Measurements from ENCODE around the gene ROBO2.
"Not testable (repeated sequence)": the region's sequence is repeated elsewhere in the genome, so short reads cannot be mapped to it uniquely, and the experiment has no call there.

ROBO2 gene

DNA sequence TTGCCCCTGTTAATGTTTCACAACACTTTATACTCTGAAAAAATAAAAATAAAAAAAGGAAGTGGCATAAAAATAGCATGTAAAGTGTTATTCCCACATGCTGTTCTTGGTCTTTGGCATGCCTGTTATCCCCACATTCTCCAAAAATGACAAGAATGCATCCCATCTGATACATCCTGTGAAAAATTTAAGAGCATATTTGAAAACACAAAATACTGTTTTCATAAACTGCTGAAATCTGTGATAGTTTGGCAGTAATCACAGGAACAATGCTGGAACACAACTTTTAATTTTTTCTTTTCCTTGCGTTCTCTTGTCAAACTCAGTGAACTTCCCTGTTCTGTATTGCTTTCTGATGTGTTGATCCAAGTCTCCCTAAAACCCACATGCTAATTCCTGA is 288.8 kb downstream of the ROBO2 start:
- no peak for DNase-seq (ENCODE audit: low spot score)

DNA sequence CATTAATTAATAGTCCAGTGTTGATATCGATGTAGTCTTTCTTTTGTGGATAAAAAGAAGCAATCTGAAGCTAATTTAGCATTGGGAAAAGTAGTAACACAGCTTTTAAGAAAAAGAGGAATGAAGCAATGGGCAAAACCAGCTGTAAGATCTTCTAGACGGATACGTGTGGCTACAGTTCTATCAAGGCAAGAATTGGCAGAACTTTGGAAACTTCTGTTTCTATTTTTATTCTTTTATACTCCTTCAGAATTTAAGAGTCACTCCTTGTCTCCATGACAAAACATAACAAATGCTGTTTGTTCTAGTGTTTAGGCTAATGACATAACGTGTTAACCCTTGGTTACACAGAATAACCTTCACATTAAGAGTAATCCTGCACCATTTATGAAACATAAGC is 289.2 kb downstream of the ROBO2 start:
- DNase-seq (ENCODE audit: low spot score), result no peak

- no peak for DNase-seq (ENCODE audit: low spot score)
Observed at GRCh38 chr3:77338195-77338594, 298.3 kb downstream of the ROBO2 start.

GRCh38 chr3:77342027-77342426 is 302.1 kb downstream of the ROBO2 start:
- DNase-seq (ENCODE audit: low spot score), result no peak

DNA sequence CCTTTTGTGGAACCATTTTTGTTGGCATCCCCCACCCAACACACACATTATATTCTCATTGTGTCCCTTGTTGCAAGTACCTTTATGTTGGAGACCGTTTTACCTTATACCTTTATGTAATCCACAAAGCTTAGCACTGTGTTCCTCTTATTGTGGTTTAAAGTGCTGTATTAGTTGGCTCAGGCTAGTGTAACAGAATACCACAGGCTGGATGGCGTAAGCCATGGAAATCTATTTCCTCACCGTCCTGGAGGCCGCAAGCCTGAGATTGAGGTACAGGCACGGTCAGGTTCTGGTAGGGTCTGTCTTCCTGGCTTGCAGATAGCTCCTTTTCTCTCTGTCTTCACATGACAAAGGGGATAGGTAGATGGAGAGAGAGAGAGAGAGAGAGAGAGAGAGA is 302.8 kb downstream of the ROBO2 start:
- no peak for DNase-seq (ENCODE audit: low spot score)

DNA sequence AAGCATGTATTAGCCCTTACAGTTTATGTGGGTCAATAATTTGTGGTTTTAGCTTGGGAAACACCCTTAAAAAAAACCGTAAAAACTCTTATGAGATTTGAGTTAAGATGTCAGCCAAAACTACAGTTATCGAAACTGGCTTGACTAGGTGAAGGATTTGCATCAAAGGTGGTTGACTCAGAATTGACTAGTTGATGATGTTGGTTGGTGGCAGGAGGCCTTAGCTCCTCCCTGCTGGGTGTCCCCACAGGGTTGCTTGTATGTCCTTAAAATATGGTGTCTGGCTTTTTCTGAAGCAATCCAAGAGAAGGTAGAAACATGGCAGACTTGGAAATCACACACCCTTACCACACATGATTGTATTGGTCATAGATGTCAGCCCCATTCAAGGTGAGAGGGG is 305.1 kb downstream of the ROBO2 start:
- DNase-seq (ENCODE audit: low spot score), result no peak

GRCh38 chr3:77348244-77348855 is 308.5 kb downstream of the ROBO2 start:
- DNase-seq (ENCODE audit: low spot score), result no peak

DNA sequence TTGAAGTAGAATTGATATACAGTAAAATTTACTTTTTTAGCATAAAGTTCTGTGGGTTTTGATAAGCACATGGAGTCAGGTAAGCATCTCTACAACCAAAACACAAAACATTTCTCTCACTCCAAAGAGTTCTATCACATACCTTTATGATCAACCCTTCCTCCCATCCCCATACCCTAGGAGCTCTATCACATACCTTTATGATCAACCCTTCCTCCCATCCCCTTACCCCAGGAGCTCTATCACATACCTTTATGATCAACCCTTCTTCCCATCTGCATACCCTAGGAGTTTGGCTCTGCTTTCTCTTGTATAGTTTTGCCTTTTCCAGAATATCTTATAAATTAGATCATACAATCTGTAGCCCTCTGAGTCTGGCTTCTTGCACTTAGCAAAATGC is 315.1 kb downstream of the ROBO2 start:
- no peak for DNase-seq (ENCODE audit: low spot score)

- DNase-seq (ENCODE audit: low spot score), result no peak
Observed at GRCh38 chr3:77362936-77363335, 323.0 kb downstream of the ROBO2 start.

- DNase-seq (ENCODE audit: low spot score), result no peak
Observed at GRCh38 chr3:77365152-77365551, 325.3 kb downstream of the ROBO2 start.

- DNase-seq (ENCODE audit: low spot score), result no peak
Observed at GRCh38 chr3:77370413-77370812, 330.5 kb downstream of the ROBO2 start.

GRCh38 chr3:77372018-77372417 is 332.1 kb downstream of the ROBO2 start:
- DNase-seq (ENCODE audit: low spot score), result no peak

DNA sequence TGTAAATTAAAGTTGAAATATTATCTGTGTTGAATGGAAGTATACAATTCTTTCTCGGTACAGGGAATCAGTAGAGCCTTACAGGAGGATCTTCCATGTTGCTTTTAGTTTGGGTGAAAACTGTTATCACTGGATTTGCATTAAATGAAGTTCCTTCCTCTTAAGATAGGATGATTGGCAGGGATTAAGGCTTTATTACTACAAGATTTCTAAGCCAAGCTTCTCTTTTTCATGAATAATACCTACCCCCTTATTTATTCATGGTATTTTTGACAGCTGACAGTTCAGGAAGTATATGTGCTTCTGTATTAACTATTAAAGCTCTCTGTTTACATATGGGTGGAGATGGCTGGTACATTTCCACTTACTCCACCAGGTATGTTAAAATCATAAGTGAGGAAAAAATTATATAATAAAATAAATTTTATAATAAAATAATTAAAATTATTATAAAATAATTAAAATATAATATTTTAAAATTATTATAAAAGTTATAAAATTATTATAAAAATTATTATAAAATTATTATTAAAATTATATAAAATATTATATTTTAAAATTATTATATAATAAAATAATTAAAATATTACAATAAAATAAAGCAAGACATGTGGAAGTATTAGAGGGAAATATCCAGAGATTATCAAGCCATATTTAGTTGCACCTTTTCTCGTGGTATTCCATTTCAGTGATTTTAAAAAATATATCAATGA is 332.9 kb downstream of the ROBO2 start:
- no peak for DNase-seq (ENCODE audit: low spot score)

DNA sequence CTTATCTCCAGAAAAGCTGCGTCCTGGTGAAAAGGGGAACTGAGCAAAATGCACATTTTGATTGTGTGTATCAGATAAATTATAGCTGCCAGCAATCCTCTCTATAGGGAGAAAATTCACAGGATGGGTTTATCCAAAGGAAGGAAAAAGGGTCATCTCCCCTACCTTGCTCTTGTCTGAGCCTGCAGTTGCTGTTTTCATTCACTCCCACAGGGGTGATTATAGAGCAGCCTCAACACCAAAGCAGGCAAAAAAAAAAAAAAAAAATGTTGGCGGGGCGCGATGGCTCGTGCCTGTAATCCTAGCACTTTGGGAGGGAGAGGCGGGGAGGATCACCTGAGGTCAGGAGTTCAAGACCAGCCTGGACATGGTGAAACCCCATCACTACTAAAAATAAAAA is 333.7 kb downstream of the ROBO2 start:
- DNase-seq (ENCODE audit: low spot score), result no peak

- DNase-seq (ENCODE audit: low spot score), result no peak
Observed at GRCh38 chr3:77376511-77376910, 336.6 kb downstream of the ROBO2 start.

GRCh38 chr3:77377717-77378116 is 337.8 kb downstream of the ROBO2 start:
- DNase-seq (ENCODE audit: low spot score), result no peak

GRCh38 chr3:77380136-77380535 is 340.2 kb downstream of the ROBO2 start:
- no peak for DNase-seq (ENCODE audit: low spot score)

GRCh38 chr3:77381431-77381830 is 341.5 kb downstream of the ROBO2 start:
- no peak for DNase-seq (ENCODE audit: low spot score)

GRCh38 chr3:77392181-77392580 is 352.3 kb downstream of the ROBO2 start:
- DNase-seq (ENCODE audit: low spot score), result no peak

- no peak for DNase-seq (ENCODE audit: low spot score)
Observed at GRCh38 chr3:77394046-77394445, 354.1 kb downstream of the ROBO2 start.

DNA sequence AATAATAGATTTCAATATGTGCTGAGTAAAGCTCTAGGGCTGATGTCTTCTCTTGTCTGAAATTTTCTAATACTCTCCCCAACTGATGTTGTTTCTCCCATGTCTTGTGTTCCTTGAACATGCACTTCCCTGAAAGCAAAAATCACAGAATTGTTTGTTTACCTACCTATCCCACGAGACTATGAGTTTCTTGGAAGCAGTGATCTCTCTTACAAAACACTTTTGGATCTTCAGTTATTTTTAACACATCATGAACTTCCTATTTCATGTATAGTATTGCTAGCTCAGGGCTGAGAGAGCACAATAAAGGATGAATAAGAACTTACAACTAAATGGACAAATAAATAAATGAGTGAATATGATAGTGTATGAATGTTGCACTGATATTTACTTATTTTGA is 365.0 kb downstream of the ROBO2 start:
- no peak for DNase-seq (ENCODE audit: low spot score)

- no peak for DNase-seq (ENCODE audit: low spot score)
Observed at GRCh38 chr3:77407441-77407840, 367.5 kb downstream of the ROBO2 start.

DNA sequence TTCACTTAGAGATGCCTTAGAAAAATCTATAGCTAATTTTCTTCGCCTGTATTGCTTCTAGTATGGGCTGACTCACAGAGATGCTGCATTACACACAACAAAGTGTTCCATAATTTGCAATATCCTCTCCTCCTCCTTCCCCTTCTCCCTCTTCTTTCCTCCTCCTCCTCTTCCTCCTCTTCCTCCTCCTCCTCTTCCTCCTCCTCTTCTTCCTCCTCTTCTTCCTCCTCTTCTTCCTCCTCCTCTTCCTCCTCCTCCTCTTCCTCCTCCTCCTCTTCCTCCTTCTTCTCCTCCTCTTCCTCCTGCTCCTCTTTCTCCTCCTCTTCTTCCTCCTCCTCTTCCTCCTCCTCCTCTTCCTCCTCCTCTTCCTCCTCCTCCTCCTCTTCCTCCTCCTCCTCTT is 370.4 kb downstream of the ROBO2 start:
- DNase-seq (ENCODE audit: low spot score), result not testable (repeated sequence)

- DNase-seq (ENCODE audit: low spot score), result no peak
Observed at GRCh38 chr3:77411334-77411733, 371.4 kb downstream of the ROBO2 start.

Data from GM03348 (cell line).